GM19099 (cell line): ENCODE data around the gene SFXN5.

Experiments
- POLR2A ChIP-seq: IDR thresholded peaks from 3 replicates; pipeline ENCODE4 v1.6.1; 2011; ENCODE audit warnings: low read depth; ENCODE audit not compliant: insufficient read length; ENCODE audit errors: extremely low read depth

The SFXN5 gene

DNA sequence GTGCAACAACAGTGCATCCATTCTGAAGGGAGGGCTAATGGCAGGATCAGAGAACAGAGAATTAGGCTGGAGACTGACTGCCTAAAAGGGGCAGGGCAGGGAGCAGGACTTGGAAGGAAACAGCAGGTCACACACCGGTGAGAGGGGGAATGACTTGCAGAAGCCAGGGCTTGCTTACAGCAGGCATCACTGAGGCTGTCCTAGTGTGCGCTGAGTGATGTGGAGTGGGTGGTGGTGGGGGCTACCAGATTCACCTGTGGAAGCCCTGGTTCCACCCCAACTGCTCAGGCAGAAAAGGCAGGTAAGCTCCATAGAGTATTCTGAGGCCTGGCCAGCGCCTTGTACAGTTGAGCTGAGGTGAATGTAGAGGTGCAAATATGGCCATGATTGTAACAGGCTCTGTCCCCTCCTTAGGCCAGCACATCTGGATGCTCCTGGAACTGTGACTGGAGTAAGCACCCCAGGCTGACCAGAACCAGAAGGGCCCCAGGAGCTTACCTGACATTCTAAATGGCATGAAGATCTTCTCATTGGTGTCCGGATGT lies 49.4 kb downstream of the SFXN5 start:
- no peak for TF ChIP-seq POLR2A

DNA sequence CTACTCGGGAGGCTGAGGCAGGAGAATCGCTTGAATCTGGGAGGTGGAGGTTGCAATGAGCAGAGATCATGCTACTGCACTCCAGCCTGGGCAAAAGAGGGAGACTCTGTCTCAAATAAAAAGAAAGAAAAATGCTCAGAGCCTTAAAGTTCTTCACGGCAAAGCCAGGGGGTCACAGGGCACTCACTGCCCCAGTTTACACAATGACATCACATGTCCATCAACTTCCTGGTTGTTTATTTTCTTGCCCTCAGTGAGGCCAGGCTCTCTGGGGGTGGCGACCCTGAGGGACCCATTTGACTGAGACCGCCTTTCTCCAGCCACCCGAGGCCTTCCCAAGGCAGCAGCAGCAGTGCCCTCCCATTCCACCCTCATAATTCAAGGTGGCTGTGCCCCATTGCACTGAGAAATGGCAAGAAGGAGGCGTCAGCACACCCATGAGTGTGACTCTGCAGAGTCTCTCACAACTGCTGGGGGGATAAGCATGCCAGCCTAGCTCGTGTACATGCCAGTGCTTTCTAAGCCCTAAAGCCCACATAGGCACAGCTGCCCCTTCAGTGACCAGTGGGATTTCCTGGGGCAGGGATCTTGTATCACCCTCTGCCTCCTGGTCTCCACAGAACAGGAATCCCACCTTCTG lies 50.0 kb downstream of the SFXN5 start:
- no peak for TF ChIP-seq POLR2A

DNA sequence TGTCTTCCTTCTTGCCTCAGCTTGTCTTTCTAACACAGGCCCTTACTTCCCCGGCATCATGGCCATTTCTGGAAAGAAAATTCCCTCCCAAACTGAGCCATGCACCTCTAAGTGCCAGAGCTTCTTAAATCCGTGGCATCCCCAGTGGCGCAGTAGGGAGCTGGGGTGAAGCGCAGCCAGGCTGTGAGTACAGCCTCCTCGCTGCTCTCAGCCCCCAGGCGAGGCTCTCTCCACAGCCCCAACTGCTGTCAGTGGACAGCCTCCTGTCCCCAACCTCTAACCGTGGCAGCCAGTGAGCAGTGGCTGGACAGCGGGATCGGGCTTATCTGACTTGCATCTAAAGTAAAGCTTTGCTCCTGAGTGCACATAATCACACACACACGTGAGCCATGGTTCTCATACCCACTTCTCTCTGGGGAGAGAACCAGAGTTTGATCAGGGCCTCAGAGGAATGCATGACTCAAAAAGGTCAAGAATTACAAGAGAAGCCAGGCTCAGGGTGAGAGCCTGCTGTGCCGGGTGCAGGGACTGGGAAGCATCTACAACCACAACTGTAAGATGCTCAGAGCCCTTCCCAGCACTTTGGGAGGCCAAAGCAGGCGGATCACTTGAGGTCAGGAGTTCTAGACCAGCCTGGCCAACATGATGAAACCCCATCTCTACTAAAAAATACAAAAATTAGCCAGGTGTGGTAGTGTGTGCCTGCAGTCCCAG lies 50.7 kb downstream of the SFXN5 start:
- TF ChIP-seq POLR2A, result no peak

DNA sequence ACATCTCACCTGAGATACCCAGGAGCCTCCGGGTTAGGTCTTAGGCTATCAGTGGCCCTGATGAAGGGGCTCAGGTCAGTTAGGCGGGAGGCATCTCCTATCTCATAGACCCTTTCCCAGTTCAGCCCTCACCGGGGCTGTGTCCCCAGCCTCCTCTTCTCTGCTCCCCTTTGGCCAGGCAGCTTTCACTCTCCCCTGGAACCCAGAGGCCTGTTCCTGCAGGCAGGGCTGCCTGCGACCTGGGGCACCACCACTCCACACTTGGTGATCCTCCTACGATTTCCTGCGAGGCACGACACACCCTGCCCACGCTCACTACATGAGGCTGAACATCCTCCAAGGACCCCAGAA lies 51.2 kb downstream of the SFXN5 start:
- TF ChIP-seq POLR2A, result no peak

DNA sequence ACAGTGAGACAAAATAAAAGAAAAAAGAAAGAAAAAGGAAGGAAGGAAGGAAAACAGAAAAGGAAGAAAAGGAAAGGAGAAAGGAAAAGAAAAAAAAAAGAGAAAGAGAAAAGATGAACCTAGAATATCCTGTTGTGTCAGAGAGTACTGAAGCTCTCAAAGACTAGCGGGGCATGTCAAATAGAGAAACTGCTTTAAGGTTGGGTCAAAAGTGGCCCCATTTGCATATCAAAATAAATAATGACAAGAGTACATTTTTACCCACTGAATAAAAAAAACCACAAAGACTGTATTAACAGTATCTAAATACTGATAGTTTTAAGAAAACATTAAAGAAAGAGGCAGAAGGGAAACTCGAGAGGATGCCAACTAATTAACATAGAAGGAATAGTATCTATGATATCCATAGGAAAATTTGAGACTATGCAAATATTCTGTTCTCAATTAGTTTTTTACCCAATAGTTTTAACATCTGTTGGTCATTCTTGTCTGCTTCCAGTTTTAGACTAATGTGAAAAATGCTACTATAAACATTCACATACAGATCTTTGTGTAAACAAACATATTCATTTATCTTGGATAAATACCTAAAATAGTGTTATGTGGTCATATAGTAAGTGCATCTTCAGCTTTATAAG lies 53.2 kb downstream of the SFXN5 start:
- no peak for TF ChIP-seq POLR2A

DNA sequence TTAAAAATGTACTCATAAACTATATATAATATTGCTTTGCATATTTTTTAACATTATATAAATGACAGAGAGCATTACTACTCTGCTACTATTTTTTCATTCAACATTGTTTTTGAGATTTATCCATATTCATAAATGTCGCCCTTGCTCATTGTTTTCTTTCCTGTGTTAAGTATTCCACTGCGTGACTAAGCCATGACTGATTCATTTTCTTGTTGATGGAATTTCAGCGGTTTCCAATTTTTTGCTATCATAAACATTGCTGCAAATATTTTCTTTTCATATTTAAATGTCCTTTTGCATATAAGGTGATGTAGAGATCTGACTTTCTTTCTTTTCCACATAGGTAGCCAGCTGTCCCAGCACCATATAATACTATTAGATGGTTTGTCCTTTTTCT lies 57.6 kb downstream of the SFXN5 start:
- no peak for TF ChIP-seq POLR2A

DNA sequence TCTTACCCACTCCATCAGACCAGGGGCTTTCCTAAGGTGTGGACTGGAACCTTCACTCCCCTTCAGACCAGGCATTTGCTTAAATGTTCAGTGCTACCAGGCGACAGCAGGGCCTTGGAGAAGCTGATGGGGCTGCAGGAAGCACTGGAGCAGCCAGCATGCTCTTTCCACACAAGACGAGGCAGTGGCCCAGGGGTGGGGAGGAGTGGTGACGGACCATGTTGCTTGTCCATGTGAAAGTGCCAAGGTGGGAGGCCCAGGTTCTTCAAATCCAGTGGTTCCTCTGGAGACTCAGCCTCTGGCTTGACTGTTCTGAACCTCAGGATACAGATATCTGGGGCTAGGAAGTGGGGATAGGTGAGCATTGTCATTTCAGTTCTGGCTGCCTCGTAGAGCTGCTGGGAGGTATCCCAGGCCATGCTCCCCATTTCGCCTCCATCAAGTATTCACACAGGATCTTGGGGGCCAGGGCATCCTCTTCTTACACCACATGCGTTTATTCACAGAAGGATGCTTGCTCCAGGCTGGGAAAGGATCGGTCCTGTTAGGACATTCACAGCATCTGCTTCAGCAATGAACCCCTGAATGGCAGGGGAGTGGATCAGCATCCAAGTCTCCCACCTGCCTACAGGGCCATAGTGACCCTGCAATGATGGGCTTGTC lies 62.2 kb downstream of the SFXN5 start:
- TF ChIP-seq POLR2A, result no peak

DNA sequence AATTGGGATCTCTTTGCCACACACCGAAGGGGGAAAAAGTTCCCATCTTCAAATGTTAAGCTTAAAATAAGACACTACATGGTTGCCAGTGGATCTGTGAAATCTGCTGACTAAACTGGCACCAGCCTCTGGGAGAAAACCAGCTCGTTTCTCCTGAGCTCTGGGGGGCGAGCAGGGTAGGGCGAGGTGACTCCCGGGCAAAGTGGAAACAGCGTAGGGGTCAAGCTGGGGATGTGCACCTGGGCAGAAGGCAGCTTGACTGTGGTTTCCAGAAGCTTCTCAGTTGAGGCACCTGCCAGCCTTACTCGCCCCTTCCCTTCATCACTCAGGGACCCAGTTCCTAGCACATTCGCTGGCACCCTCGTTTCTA lies 62.8 kb downstream of the SFXN5 start:
- no peak for TF ChIP-seq POLR2A

DNA sequence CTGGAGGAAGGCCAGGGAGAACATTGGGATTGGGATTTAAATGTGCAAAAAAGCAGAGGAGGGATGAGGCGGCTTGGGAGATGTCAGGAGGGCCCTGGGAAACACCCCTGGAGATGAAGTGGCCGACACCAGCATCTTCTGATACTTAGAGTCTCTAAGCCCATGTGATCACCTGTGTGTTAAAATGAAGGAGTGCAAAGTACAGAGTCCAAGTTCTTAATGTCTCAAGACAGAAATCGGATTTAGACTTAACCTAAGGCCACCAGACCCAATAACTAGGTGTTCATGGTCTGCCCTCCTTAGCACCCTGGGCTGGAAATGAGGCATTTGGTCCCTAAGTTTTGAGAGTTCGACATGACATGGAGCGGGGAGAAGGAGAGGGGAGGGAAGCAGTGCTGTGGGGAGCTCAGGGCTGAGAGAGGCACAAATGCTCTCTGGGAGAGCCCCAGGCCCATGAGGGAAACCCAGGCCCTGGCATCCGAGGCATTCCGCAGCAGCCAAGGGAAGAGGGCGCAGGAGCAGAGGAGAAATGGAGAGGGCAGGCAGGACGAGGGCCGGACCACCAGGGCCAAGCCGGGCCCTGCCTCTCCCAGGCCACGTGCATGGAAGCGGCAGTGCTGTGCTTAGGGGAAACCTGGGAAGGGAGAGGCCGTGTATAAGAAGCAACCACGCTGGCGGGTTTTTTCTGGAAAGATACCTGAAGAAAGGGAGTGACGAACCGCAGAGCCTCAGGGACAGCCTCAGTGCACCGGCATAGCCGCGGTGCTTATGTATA lies 63.3 kb downstream of the SFXN5 start:
- TF ChIP-seq POLR2A, result no peak

DNA sequence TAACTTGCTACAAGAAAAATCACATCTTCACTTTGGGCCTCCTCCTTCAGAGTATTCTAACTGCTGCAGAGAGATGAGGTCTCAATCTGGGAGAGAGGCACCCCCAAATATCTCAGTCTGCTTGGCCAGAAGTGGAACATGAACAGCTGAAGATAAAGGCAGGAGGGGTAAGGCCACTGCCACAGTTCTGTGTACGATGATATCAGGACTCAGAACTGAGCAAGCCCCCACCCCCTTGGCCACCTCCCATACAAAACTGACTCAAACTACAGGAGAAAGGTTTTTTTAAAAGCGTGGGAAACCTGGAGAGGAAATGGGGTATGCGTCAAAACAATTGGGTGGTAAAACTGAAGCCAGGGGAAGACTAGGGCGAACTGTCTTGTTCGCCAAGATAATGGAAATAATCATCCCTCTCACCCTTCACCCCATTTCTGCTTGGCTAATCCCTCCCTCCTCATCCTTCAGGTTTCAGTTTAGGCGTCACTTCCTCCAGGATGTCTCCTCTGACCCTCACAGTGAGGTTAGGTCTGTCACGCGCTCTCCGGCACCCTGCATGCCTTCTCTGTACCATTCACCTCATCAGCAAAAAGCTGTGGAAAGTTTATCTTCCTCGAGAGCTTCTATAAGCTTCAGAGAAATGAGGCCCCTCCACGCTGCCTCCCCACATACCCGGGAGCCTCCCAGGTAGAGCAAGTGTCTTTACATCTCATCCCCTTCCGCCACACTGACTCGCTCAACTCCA lies 64.4 kb downstream of the SFXN5 start:
- no peak for TF ChIP-seq POLR2A

DNA sequence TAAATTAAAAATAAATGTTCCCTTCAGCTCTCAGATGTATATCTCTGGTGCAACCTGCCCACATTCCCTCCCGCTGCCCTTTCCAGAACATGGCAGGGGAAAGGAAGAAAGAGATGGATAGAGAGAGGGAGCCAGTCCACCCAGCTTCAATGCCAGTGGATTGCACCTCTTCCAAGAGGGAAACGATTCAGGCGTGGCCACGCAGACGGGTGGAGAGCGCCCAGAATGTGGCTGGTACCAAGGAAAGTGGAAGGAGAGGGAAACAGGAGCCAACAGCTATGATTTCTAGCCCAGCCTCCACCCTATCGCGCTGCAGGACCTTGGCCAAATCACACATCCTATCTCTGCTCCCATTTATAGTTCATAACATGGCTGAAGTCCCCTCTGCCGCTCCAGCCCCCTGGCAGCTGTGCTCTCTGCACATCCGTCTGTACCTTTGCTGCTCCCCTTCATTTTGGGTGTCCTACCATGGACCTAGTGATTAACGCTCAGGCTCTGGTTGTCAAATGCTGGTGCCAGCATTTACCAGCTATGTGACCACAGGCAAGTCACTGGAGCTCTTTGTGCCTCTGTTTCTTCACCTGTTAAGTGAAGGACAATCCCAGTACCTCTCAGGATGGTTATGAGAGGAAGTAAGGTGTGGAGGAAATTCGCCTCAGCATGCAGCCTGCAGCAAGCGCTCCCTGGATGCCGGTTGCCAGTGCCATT lies 66.5 kb downstream of the SFXN5 start:
- TF ChIP-seq POLR2A, result no peak

DNA sequence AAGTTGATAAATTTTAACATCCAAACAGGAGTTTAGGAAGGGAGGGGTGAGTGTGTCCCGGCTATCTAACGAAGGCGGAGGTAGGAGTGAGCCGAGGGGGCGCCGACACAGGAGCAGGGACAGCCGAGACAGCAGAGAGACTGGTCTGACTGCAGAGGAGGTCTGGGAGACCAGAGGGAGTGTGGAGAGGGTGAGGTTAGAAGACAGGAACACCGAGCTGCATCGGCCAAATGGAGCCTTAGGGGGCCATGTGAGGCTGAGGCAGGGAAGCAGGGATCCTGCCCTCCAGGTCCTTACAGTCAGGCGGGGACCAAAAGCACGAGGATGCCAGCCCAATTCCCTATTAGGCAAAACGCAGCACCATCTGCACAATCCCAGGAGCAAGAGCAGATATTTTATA lies 67.0 kb downstream of the SFXN5 start:
- no peak for TF ChIP-seq POLR2A

DNA sequence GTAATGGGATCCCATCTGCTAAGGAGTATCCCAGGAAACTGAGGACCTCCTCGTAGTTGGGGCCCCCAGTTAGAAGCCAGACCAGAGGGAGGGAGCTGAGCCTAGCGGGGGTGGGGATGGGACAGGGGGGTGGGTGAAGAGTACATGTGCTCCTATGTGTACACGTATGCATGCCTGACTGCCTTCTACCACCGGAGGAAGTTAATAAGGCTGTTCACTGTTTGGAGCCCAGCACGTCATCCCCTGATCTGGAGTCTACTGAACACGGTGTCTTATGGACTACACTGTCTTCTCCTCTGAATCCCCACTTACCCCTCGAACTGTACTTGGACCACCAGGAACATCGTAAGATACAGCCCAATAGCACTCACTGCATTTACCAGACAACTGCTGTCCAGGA lies 68.5 kb downstream of the SFXN5 start:
- no peak for TF ChIP-seq POLR2A
